ENCODE measurements around the gene ARFGAP1.
"Not testable (repeated sequence)": the region's sequence is repeated elsewhere in the genome, so short reads cannot be mapped to it uniquely, and the experiment has no call there.

ARFGAP1 gene

DNA sequence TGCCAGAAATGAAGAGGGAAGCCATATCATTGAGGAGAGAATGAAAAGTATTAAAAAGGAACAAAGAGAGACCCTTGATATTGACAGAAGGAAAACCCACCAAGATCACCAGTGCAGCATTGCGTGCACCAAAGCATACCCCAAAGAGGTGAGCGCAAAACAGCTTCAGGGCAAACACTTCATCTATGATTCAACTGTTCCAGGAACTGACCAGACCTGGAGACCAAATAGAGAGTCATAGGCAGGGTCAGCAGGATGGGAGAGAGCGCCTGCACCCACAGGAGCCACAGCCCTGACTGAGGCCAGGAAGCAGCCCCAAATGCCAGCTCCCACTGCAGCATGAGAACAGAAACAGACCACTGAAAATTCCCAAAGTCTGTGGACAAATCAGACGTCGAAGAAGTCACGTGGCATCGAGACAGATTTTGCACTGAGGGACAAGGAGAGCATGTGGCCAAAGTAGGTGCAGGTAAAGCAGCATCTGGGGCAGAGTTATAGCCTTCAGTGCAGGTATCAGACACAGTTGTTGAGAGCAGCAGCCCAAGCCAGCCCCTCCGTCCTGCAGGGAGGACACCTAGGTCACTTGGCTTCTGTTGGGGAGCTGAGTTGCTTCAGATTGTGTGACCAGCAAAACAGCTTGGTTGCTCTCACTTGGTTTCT lies 59.3 kb downstream of the ARFGAP1 start:
- TF ChIP-seq ZFP30 (CRISPR knock-in tag; IDR thresholded peaks at IDR 0.05) = no peak
- TF ChIP-seq ESRRG (CRISPR knock-in tag; IDR thresholded peaks at IDR 0.05) = no peak
- no peak for TF ChIP-seq ZNF70 (CRISPR knock-in tag; IDR thresholded peaks at IDR 0.05)
- no peak for TF ChIP-seq CSRNP3 (CRISPR knock-in tag; IDR thresholded peaks at IDR 0.05)
- no peak for TF ChIP-seq OSR1 (CRISPR knock-in tag; IDR thresholded peaks at IDR 0.05)
- no peak for ATAC-seq

- no peak for ATAC-seq
- TF ChIP-seq SNAI2 (CRISPR knock-in tag; IDR thresholded peaks at IDR 0.05) = no peak
These were observed 60.1 kb downstream of the ARFGAP1 start for GRCh38 chr20:63332488-63333240.

GRCh38 chr20:63333241-63333836 lies 60.7 kb downstream of the ARFGAP1 start:
- ATAC-seq = no peak
- TF ChIP-seq CSDC2 (CRISPR knock-in tag; IDR thresholded peaks at IDR 0.05) (no peak), OSR1 (CRISPR knock-in tag; IDR thresholded peaks at IDR 0.05) (no peak), SNAI2 (CRISPR knock-in tag; IDR thresholded peaks at IDR 0.05) (no peak), ZNF70 (CRISPR knock-in tag; IDR thresholded peaks at IDR 0.05) (no peak), PPARA (CRISPR knock-in tag; IDR thresholded peaks at IDR 0.05; ENCODE audit: borderline replicate concordance) (no peak), ARNTL (CRISPR knock-in tag; IDR thresholded peaks at IDR 0.05; ENCODE audit: borderline replicate concordance, low read depth) (no peak), CSRNP3 (CRISPR knock-in tag; IDR thresholded peaks at IDR 0.05) (no peak), ESRRG (CRISPR knock-in tag; IDR thresholded peaks at IDR 0.05) (no peak), ZC3H10 (CRISPR knock-in tag; IDR thresholded peaks at IDR 0.05) (no peak), ZNF565 (CRISPR knock-in tag; conservative IDR thresholded peaks at IDR 0.05; ENCODE audit: low read depth) (no peak), ZFP30 (CRISPR knock-in tag; IDR thresholded peaks at IDR 0.05) (no peak), ZFP3 (CRISPR knock-in tag; IDR thresholded peaks at IDR 0.05) (no peak), TCF4 (CRISPR knock-in tag; IDR thresholded peaks at IDR 0.05; ENCODE audit: borderline replicate concordance) (no peak), RARB (CRISPR knock-in tag; IDR thresholded peaks at IDR 0.05) (no peak), BACH2 (CRISPR knock-in tag; IDR thresholded peaks at IDR 0.05; ENCODE audit: borderline replicate concordance) (no peak)
- TF ChIP-seq, protein P1, sequence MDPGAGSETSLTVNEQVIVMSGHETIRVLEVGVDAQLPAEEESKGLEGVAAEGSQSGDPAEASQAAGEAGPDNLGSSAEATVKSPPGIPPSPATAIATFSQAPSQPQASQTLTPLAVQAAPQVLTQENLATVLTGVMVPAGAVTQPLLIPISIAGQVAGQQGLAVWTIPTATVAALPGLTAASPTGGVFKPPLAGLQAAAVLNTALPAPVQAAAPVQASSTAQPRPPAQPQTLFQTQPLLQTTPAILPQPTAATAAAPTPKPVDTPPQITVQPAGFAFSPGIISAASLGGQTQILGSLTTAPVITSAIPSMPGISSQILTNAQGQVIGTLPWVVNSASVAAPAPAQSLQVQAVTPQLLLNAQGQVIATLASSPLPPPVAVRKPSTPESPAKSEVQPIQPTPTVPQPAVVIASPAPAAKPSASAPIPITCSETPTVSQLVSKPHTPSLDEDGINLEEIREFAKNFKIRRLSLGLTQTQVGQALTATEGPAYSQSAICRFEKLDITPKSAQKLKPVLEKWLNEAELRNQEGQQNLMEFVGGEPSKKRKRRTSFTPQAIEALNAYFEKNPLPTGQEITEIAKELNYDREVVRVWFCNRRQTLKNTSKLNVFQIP (CRISPR knock-in tag; IDR thresholded peaks at IDR 0.05; ENCODE audit: borderline replicate concordance, low read depth) = no peak
- TF ChIP-seq, protein P2, sequence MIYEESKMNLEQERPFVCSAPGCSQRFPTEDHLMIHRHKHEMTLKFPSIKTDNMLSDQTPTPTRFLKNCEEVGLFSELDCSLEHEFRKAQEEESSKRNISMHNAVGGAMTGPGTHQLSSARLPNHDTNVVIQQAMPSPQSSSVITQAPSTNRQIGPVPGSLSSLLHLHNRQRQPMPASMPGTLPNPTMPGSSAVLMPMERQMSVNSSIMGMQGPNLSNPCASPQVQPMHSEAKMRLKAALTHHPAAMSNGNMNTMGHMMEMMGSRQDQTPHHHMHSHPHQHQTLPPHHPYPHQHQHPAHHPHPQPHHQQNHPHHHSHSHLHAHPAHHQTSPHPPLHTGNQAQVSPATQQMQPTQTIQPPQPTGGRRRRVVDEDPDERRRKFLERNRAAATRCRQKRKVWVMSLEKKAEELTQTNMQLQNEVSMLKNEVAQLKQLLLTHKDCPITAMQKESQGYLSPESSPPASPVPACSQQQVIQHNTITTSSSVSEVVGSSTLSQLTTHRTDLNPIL (CRISPR knock-in tag; IDR thresholded peaks at IDR 0.05; ENCODE audit: low read depth) = no peak

DNA sequence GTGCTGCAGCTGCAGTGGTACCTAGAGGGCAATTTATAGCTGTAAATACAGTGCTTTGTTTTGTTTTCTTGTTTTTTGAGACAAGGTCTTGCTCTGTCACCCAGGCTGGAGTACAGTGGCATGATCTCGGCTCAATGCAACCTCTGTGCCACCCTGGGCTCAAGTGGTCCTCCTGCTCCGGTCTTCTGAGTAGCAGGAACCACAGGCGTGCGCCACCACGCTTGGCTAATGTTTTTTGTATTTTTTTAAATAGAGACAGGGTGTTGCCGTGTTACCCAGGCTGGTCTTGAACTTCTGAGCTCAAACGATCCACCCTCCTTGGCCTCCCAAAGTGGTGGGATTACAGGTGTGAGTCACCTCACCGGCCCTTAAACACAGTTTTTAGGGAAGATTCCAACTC lies 61.7 kb downstream of the ARFGAP1 start:
- no peak for ATAC-seq
- TF ChIP-seq, protein P1 (CRISPR knock-in tag; IDR thresholded peaks at IDR 0.05; ENCODE audit: borderline replicate concordance, low read depth) = no peak
- no peak for TF ChIP-seq OSR1 (CRISPR knock-in tag; IDR thresholded peaks at IDR 0.05)

GRCh38 chr20:63335060-63335459 lies 62.4 kb downstream of the ARFGAP1 start:
- ATAC-seq = not testable (repeated sequence)
